ENCODE data around the gene NUDT16.

Gene NUDT16

GRCh38 chr3:131386429-131387165, 5.0 kb downstream of the NUDT16 start:
- DNase-seq = peak; percentile 88 to 93

DNA sequence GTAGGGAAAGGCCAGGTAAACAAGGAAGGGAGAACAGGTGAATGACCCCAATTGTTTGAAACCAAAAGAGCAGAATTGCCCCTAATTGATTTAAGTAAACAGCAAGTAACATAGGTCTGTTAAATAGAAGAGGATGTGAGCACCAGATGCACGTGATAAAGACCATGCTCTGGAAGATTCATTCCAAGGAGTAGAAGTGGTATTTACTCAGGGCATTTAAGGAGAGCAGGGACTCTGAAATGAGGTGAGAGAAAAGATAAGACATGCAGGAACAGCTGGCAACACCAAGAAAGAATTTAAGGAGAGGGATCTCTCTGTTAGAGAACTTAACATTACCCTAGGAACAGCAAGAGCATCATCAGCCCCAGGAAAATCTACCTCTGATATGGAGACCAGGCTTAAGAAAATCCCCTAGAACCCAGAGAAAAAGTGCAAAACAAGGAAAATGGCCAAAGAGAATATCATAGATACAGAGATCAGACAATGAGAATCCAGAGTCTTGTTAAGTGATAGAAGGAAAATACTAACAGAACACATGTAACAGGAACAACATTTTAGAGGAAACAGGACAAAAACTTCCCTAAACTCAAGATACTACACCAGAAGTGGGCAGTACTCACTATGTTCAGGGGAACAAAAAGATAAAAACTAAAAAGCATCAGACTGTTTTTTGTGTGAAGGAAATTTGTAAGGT, 6.4 kb downstream of the NUDT16 start:
- no peak for DNase-seq

- DNase-seq = no peak
These were observed 6.9 kb downstream of the NUDT16 start for GRCh38 chr3:131388490-131388799.

DNA sequence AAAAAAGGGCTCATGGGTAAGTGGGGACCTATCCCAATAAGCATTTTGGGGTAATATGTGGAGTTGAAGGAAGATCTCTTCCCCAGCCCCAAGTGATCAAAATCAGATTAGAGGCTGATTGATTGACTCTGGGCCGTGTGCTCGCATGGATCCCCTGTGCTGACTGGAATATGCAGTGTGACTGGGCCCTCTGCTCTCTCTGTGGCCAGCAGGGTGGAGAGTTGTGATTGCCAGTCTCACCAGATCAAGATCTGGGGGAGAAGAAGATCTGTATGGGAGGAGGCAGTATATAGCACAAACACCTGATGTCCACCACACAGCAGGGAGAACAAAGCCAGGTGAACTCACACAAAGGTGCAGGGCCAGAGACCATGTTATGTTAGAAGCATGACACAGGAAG, 8.8 kb downstream of the NUDT16 start:
- no peak for DNase-seq

DNA sequence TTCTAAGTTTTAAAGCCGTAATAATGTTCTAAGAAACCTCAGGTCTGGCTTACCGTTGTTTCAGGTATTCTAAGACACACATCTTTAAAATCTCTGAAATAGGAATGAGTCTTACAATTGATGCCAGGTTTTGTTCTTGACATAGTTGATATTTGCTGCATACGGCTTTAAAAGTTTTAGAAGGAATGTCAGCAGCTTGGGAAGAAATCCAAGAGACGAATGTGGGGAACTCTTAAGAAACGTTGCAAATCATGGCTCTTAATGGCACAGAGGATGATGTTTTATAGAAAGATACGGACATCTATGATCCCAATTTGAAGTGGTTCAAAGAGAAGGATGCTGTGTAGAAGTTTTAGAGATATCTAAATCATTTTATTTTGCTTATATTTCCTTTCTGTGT, 11.5 kb downstream of the NUDT16 start:
- no peak for DNase-seq

DNA sequence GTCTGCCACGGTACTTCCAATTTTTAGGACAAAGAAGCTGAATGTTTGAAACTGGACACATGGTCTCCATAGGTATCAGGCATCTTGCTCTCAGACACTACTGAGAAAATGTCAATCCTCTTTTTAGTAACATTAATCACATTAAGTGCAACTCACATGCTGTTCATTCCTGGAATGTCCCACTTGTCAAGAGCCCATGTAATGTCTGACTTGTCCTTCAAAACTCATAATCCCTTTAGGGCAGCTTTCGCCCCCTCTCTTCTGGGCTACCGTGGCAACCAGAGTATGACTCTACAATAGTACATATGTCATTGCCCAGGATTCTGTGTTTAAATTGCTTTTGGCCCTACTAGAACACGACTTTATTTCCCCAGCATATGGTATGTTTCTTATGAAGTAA, 12.3 kb downstream of the NUDT16 start:
- no peak for DNase-seq

DNA sequence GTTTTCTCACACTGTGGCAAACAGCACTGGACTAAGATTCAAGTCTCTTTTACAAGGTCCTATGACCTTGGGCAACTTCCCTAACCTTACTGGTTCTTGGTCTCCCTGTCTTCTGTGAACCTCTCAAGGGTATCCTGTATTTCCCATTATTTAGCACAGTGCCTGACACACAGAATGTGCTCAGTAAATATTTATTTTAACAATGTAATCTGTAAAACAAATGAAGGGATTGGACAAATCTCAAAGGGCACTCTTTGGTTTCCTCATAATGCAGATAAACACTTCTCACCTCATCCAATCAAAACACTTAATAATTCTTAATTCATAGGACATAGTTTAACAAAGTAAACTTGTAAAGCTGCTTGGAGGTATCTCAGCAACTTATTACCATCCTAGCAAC, 12.8 kb downstream of the NUDT16 start:
- DNase-seq = no peak

DNA sequence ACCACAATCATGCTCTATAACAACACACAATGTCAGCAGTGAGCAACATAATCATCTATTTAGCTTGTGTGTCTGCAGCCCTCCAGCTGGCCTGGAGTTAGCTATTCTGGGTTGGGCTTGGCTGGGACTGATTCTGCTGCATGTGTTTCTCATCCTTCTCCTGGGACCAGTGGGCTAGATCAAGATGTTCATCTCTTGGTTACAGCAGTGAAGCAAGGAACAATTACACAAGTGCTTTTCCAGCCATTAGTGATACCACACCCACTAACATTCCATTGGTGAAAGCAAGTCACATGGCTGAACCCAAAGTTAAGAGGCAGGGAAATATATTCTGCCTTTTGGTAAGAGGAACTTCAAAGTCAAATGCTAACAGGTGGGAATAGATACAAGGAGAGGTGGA, 14.6 kb downstream of the NUDT16 start:
- no peak for DNase-seq

GRCh38 chr3:131397889-131398288, 16.3 kb downstream of the NUDT16 start:
- DNase-seq = no peak

DNA sequence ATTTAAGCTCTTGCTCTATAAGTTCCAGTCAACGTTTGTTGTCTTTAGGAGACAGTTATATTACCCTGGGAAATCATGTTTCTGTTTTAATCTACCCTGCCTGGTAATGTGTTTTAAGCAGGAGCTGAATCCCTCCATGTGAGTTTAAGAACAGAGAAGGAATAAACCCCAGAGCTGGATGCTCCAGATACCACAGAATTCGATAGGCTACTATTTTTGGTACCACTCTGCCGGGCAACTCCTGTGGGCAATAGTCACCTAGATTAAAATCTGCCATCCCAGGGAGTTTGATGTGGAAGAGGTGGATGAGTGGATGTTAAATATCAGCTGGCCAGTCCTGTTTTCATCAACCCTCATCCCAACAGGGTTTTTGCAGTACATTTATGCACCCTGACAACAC, 20.4 kb downstream of the NUDT16 start:
- no peak for DNase-seq

DNA sequence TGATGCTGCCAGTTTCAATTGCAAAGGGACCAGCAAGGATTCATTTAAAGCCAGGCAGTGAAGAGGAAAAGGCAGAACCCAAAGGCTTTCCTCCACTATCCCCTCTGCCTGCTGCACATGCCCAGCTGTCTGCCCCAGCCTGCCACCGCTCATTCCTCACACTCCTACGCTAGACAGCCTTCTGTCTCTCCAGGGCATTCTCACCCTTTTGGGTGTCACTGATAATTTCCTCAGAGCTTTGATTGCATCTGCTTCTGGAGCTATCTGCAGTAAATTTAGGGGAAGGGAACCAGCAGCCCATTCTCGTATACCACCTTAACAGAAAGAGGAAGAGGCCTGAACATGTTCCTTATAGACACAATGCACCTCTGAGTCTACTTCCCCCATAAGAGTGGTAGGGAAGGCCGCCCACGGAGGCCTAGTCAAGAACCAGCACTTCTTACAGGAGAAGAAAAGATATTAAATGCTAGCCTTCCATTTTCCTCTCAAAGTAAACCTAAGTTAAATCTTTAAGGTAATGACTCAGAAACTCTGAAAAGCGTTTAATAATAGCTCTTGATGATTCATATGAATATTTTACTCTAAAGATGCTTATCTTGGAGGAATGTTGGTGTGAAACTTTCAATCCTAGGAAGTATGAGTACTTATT, 20.9 kb downstream of the NUDT16 start:
- peak; percentile 82 to 85 for DNase-seq

DNA sequence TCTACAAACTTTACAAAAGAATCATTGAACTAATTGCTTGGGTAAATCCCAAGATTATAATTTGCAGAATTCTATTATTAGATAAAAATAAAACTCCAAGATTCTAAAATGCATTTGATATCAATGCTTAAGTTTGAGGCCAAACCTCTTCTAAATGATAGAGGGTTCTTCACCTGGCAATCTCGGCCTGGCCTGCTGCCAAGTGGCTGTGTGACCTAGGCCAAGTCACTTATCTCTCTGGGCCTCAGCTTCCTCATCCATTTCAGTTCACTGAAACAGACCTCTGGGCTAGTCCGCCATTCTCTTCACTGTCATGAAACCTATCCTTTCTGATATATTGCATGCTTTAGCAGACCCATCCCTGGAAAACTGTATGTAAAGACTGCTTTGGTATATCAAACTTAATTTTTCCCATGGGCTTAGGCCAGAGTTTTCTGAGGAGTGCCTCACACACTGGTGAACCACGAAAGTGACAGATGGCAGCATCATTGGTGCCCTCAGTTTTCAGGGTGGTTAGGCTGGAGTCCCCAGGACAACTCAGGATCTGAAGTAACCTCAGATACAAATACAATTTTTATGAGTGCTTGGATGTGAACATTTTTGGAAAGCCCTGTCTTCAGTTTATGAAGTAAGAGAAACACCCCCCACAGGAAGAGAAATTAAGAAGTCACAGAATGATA, 21.8 kb downstream of the NUDT16 start:
- DNase-seq = no peak

- DNase-seq = no peak
These were observed 23.8 kb downstream of the NUDT16 start for GRCh38 chr3:131405411-131405810.

- DNase-seq = no peak
These were observed 24.7 kb downstream of the NUDT16 start for GRCh38 chr3:131406274-131406673.

DNA sequence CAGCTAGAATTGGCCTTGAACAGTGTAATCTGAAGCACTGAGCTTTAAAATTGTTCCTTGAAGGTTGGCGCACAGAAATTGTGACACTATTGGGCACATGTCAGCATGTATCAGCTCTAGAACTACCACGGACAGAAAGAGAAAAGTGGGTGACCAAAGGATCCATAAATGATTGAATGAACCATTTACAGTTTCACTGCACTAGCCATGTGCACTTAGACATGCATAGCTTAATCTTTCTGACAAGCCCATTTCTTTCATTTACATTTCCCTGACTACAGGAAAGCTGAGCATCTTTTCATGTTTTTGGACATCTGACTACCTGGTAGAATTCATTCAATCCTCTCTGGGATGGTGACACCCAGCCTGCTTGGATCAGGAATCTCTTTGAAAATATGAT, 36.2 kb downstream of the NUDT16 start:
- DNase-seq = no peak

GRCh38 chr3:131421301-131421700, 39.7 kb downstream of the NUDT16 start:
- DNase-seq = no peak

- DNase-seq = no peak
These were observed 40.5 kb downstream of the NUDT16 start for GRCh38 chr3:131421957-131422498.

- no peak for DNase-seq
These were observed 45.7 kb downstream of the NUDT16 start for GRCh38 chr3:131427226-131427625.

DNA sequence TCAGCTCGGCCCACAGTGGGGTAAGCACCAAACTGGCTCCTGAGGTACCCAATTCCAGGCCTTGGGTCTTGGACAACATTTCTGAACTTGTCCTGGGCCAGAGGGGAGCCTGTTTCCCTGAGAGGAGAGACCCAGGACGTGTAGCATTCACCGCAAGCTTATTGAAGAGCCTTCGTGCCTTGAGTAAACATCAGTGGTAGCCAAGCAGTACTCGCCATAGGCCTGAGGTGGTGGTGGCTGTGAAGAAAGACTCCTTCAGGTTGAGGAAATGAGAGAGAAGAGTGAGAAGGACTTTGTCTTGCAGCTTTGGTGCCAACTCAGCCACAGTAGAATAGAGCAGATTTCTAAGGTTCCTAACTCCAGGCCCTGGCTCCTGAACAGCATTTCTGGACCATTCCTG, 50.2 kb downstream of the NUDT16 start:
- no peak for DNase-seq

DNA sequence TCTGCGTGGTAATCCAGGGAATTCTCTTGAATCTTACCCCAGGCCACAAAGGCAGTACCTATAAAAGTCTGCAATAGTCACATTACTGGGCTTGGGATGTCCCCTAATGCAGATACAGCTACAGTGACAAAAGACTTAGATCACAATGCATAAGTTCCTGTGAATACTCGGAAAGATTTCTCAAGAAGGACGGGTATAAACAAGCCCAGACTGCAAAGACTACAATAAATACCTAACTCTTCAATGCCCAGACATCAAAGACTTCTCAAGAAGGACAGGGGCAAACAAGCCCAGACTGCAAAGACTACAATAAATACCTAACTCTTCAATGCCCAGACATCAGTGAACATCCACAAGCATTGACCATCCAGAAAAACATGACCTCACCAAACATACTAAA, 50.9 kb downstream of the NUDT16 start:
- DNase-seq = no peak

- no peak for DNase-seq
These were observed 53.4 kb downstream of the NUDT16 start for GRCh38 chr3:131435000-131435399.

Data from Kasumi-1 (cell line).